ENCODE measurements around the gene ARHGAP15.

GRCh38 chr2:143525402-143525860 lies 396.2 kb downstream of the ARHGAP15 start:
- no peak for TF ChIP-seq CTCF (IDR thresholded peaks at IDR 0.05)
- no peak for TF ChIP-seq POLR2A (IDR thresholded peaks at IDR 0.05)
